K562 (cell line): ENCODE measurements around the gene STMP1. TPM values are rescaled to one million over a fixed set of nuclear protein-coding genes. Genes with fewer than 3 reads are reported as not detected.

ENCODE experiments used
- ATAC-seq: fragments of 200-7000 bp; cut with Tn5 transposase; 3 replicates; pipeline ENCODE4 v1.9.1; 2020; ENCODE audit warnings: moderate library complexity
- BruUV-seq: library from RNA; stranded (reverse); fragments of 400-500 nt; replicated peaks from 2 replicates; lab custom pipeline; 2021; lab: Mats Ljungman, UMichigan
- CTCF ChIA-PET: fragments of 300-600 bp; formaldehyde crosslinking; extraction: SDS; loops from one replicate; lab custom pipeline; 2021; ENCODE audit warnings: low intra/inter-chr PET ratio; lab: Yijun Ruan, JAX
- POLR2A ChIA-PET: fragments of 300-600, 350-650 bp; sonication (Branson Sonifier 250); formaldehyde crosslinking; extraction: SDS; loops from one replicate; lab custom pipeline; 2021; ENCODE audit warnings: antibody characterized with exemption, inconsistent platforms; lab: Yijun Ruan, JAX
- DNase-seq, 4 experiments: peaks; one replicate each; pipeline versions ENCODE4 v3.0.0 to v3.0.0-alpha.2; 2011 to 2018; ENCODE audit warnings: low spot score in 3 of 4, mixed read lengths in 3 of 4; ENCODE audit errors: extremely low read depth in 1 of 4
- FAIRE-seq: peaks from 2 replicates; lab custom pipeline; 2011; peaks lifted over from hg19 to GRCh38; lab: Jason Lieb, UNC
- H2AFZ ChIP-seq: 2 replicates; pipeline ENCODE4 v1.6.0; 2011; ENCODE audit warnings: low read depth, low read length, control low read depth, inconsistent platforms
- H3K27ac ChIP-seq: fragments of 200-600 bp; 3 replicates; pipeline ENCODE4 v1.8.0; 2011; ENCODE audit warnings: low read depth, mild to moderate bottlenecking, control low read depth, inconsistent platforms, low read length, moderate library complexity, mixed read lengths; ENCODE audit errors: extremely low read depth
- H3K27me3 ChIP-seq, 2 experiments: fragments of 300-600 bp in 1 of 2; 2 replicates in 1 of 2; 3 replicates in 1 of 2; pipeline versions ENCODE4 v1.6.0 to v1.8.0; 2011; ENCODE audit warnings: inconsistent platforms in 2 of 2, low read length in 2 of 2, mild to moderate bottlenecking in 1 of 2, mixed read lengths in 1 of 2, moderate library complexity in 1 of 2; ENCODE audit not compliant: control insufficient read depth in 2 of 2, insufficient read depth in 2 of 2
- H3K36me3 ChIP-seq: fragments of 300-600 bp; 3 replicates; pipeline ENCODE4 v1.8.0; 2011; ENCODE audit warnings: mild to moderate bottlenecking, low read length, inconsistent platforms; ENCODE audit not compliant: control insufficient read depth, insufficient read depth
- H3K4me1 ChIP-seq, 2 experiments: fragments of 200-600 bp in 1 of 2; replicated peaks in 1 of 2; 2 replicates in 1 of 2; 3 replicates in 1 of 2; pipeline versions ENCODE4 v1.5.1 to v1.8.0; 2011; ENCODE audit warnings: inconsistent platforms in 2 of 2, low read length in 2 of 2, mild to moderate bottlenecking in 1 of 2, mixed read lengths in 1 of 2, moderate library complexity in 1 of 2; ENCODE audit not compliant: control insufficient read depth in 2 of 2, insufficient read depth in 2 of 2
- H3K4me2 ChIP-seq: 2 replicates; pipeline ENCODE4 v1.6.1; 2011; ENCODE audit warnings: low read length, control low read depth, inconsistent platforms, mixed read lengths; ENCODE audit not compliant: insufficient read depth
- H3K4me3 ChIP-seq: fragments of 200-600 bp; sonication (generic), shearing (Covaris generic); 2 replicates; pipeline ENCODE4 v1.5.1; 2016; ENCODE audit warnings: control low read depth, inconsistent platforms
- H3K79me2 ChIP-seq: fragments of 200-600 bp; 3 replicates; pipeline ENCODE4 v1.8.0; 2011; ENCODE audit warnings: low read length, inconsistent platforms; ENCODE audit not compliant: control insufficient read depth, insufficient read depth
- H3K9ac ChIP-seq, 2 experiments: 2 replicates each; pipeline versions ENCODE4 v1.6.0 to v1.6.1; 2011; ENCODE audit warnings: low read depth in 2 of 2, low read length in 2 of 2, control low read depth in 1 of 2, inconsistent platforms in 1 of 2, mild to moderate bottlenecking in 1 of 2, mixed read lengths in 1 of 2; ENCODE audit not compliant: insufficient read depth in 1 of 2
- H3K9me1 ChIP-seq: one replicate; pipeline ENCODE4 v1.6.0; 2011; ENCODE audit warnings: inconsistent platforms, mild to moderate bottlenecking, low read length, moderate library complexity; ENCODE audit not compliant: control insufficient read depth, insufficient read depth
- H3K9me3 ChIP-seq: replicated peaks from 2 replicates; pipeline ENCODE4 v1.5.1; 2011; ENCODE audit warnings: low read depth, low read length, inconsistent platforms; ENCODE audit not compliant: control insufficient read depth, insufficient read depth
- H4K20me1 ChIP-seq: replicated peaks from 2 replicates; pipeline ENCODE4 v1.6.1; 2011; ENCODE audit warnings: low read length, inconsistent platforms, mixed read lengths; ENCODE audit not compliant: control insufficient read depth, insufficient read depth
- ADNP ChIP-seq: fragments of 200-800 bp; sonication (Bioruptor generic); IDR thresholded peaks from 2 replicates; pipeline ENCODE4 v1.6.1; 2016; ENCODE audit warnings: missing genetic modification characterization, missing compliant biosample characterization
- ARID1B ChIP-seq: fragments of 450-650 bp; IDR thresholded peaks from 2 replicates; pipeline ENCODE4 v1.6.1; 2016; ENCODE audit warnings: antibody characterized with exemption, mild to moderate bottlenecking, inconsistent platforms
- CBFA2T2 ChIP-seq: fragments of 450-650 bp; conservative IDR thresholded peaks from 2 replicates; pipeline ENCODE4 v1.6.1; 2017; ENCODE audit warnings: mild to moderate bottlenecking
- CREM ChIP-seq: IDR thresholded peaks from 2 replicates; pipeline ENCODE4 v1.6.1; 2014; ENCODE audit warnings: antibody characterized with exemption, low read depth
- DDX20 ChIP-seq: fragments of 450-650 bp; IDR thresholded peaks from 2 replicates; pipeline ENCODE4 v1.6.1; 2016; ENCODE audit warnings: missing genetic modification characterization, low read depth, mild to moderate bottlenecking, missing compliant biosample characterization, moderate library complexity
- EGR1 ChIP-seq: fragments of 450-650 bp; conservative IDR thresholded peaks from 2 replicates; pipeline ENCODE4 v1.6.1; 2017; ENCODE audit warnings: mild to moderate bottlenecking
- GMEB1 ChIP-seq: fragments of 250-450 bp; sonication (Bioruptor Pico); IDR thresholded peaks from 2 replicates; pipeline ENCODE4 v1.4.0; 2020; ENCODE audit warnings: mild to moderate bottlenecking
- HDAC8 ChIP-seq: fragments of 450-650 bp; IDR thresholded peaks from 2 replicates; pipeline ENCODE4 v1.6.1; 2016; ENCODE audit warnings: mild to moderate bottlenecking, missing genetic modification characterization, moderate library complexity, missing compliant biosample characterization
- HNRNPLL ChIP-seq: fragments of 200-400 bp; formaldehyde crosslinking; IDR thresholded peaks from 2 replicates; pipeline ENCODE4 v1.6.1; 2017; ENCODE audit warnings: low read length, low read depth, mild to moderate bottlenecking; ENCODE audit not compliant: poor library complexity, severe bottlenecking
- MECOM ChIP-seq: fragments of 250-450 bp; sonication (Bioruptor Pico); IDR thresholded peaks from 2 replicates; pipeline ENCODE4 v1.8.0; 2022; ENCODE audit warnings: inconsistent platforms
- RBM22 ChIP-seq: fragments of 200-400 bp; formaldehyde crosslinking; IDR thresholded peaks from 2 replicates; pipeline ENCODE4 v1.6.1; 2018; ENCODE audit warnings: low read length, low read depth; ENCODE audit not compliant: poor library complexity, severe bottlenecking
- SMARCE1 ChIP-seq: fragments of 450-650 bp; IDR thresholded peaks from 2 replicates; pipeline ENCODE4 v1.7.1; 2016; ENCODE audit warnings: mild to moderate bottlenecking
- TCF3 ChIP-seq: sonication (generic); formaldehyde crosslinking; IDR thresholded peaks from 2 replicates; pipeline ENCODE4 v1.4.0; 2020; ENCODE audit warnings: mild to moderate bottlenecking, missing genetic modification reagents
- TFAP4 ChIP-seq: sonication (generic); formaldehyde crosslinking; IDR thresholded peaks from 2 replicates; pipeline ENCODE4 v1.8.0; 2022; ENCODE audit warnings: missing genetic modification reagents, mild to moderate bottlenecking, moderate library complexity, borderline replicate concordance
- U2AF1 ChIP-seq: fragments of 200-400 bp; formaldehyde crosslinking; optimal IDR thresholded peaks from 2 replicates; pipeline ENCODE3; 2017; ENCODE audit warnings: mild to moderate bottlenecking, low read depth, low read length, moderate library complexity
- ZC3H11A ChIP-seq: IDR thresholded peaks from 2 replicates; pipeline ENCODE4 v1.6.1; 2012; ENCODE audit warnings: low read depth, low read length, improper control_type of control experiment
- ZC3H4 ChIP-seq: sonication (generic); formaldehyde crosslinking; IDR thresholded peaks from 2 replicates; pipeline ENCODE4 v1.9.0; 2021; ENCODE audit warnings: missing genetic modification reagents, borderline replicate concordance
- ZFP36 ChIP-seq: fragments of 150-350 bp; IDR thresholded peaks from 2 replicates; pipeline ENCODE4 v1.6.1; 2018; ENCODE audit warnings: low read length, low read depth; ENCODE audit not compliant: partially characterized antibody
- WGBS: fragments of 100-300 bp; shearing (Covaris generic); methylation state at CpG from one replicate; pipeline ENCODE4 v1.1.6; 2016; ENCODE audit warnings: low coverage, mixed read lengths; ENCODE audit not compliant: insufficient coverage; ENCODE audit errors: missing lambda C conversion rate; 5-methylcytosine and 5-hydroxymethylcytosine counted together
- in situ Hi-C: fragments of 300-500 bp; cut with MboI; formaldehyde crosslinking; loops from 4 replicates; pipeline ENCODE4 v1.15.0; 2018; ENCODE audit warnings: inconsistent platforms, mixed read lengths
- intact Hi-C: fragments of 100-400 bp; cut with micrococcal nuclease; formaldehyde crosslinking; loops from 2 replicates; pipeline ENCODE4 v1.14.2; 2022
- polyA plus RNA-seq, 8 experiments: library from polyadenylated mRNA; depleted of rRNA in 4 of 8; stranded (reverse) in 5 of 8; unstranded in 3 of 8; fragments of >200 nt; fragmentation: Nextera tagmentation in 2 of 8; fragmentation: Illumina TruSeq in 1 of 8; extraction: Ambion mirVana in 2 of 8; extraction: Trizol in 1 of 8; gene quantifications; 2 replicates each; pipeline versions ENCODE4 v1.2.1 to v1.2.3, GENCODE V29; 2011 to 2014; ENCODE audit warnings: inconsistent platforms in 1 of 8, missing spikeins in 1 of 8
- total RNA-seq, 7 experiments: library from RNA; depleted of rRNA in 6 of 7; stranded (reverse); fragments of >200 nt in 6 of 7; fragmentation: Illumina TruSeq in 2 of 7; extraction: Trizol in 2 of 7; gene quantifications; 2 replicates each; pipeline versions ENCODE4 v1.2.1 to v1.2.3, GENCODE V29; 2011 to 2021; ENCODE audit warnings: low replicate concordance in 1 of 7

STMP1 gene
- total and polyA plus RNA-seq, 9 of the 15 experiments (the other 6 are each of a cell fraction or from before 2014, with no cell fraction given): 10.6 to 249 (median 56.8) TPM

GRCh38 chr7:135650831-135651573 lies 11.3 kb upstream of the STMP1 start (continued):
- TF ChIP-seq RBM22 (no peak), ZFP36 (peak; percentile 38), HNRNPLL (peak; percentile 41)
- TF ChIP-seq, all 486 proteins: peak for 107

GRCh38 chr7:135653340-135654080 lies 8.8 kb upstream of the STMP1 start:
- H3K27me3 ChIP-seq: no peaks in the 10 kb centered on the region
- no peak overlapping the region for H3K4me3 ChIP-seq
- H3K4me2 ChIP-seq: no peak overlapping the region
- ATAC-seq (peak; percentile 47), FAIRE-seq (peak; percentile 62), DNase-seq (peak; percentile 38 to 48 (median 44))
- 71% methylated on average over 12 of the region's 12 CpGs for WGBS
- H3K36me3 ChIP-seq: peaks cover 14% of the 10 kb centered on the region; the same call in 2 of the 3 replicates
- no TSS peak for BruUV-seq
- in situ Hi-C loops (no loop called here), intact Hi-C loops (no loop called here)
- no peak overlapping the region for H2AFZ ChIP-seq
- H3K27ac ChIP-seq: no peak overlapping the region
- no peaks in the 10 kb centered on the region for H3K9me3 ChIP-seq
- H3K9ac ChIP-seq: peak overlapping the region in 1 of 2 experiments; percentile 46; a peak in 1 of 4 replicates
- peaks cover 6% of the 10 kb centered on the region; the same call in 1 of the 2 replicates for H4K20me1 ChIP-seq
- ChIA-PET POLR2A (interaction anchor here (0.9 to 1.2 kb wide), 3 partner anchors 9 to 10 kb away, joined by 3 to 5 read pairs (median 3); partner anchors contain the start of gene STMP1), CTCF (no interaction called here)
- H3K9me1 ChIP-seq: no peaks in the 10 kb centered on the region
- H3K79me2 ChIP-seq: no peaks in the 10 kb centered on the region
- peaks cover 12 to 14% of the 10 kb centered on the region in 2 experiments; a peak in 4 of 5 replicates for H3K4me1 ChIP-seq
- TF ChIP-seq EGR1: peak; percentile 84
- TF ChIP-seq SMARCE1: 0 out of 2 replicates have a peak, but pooled peaks have one; percentile 26
- no peak for TF ChIP-seq DDX20
- TF ChIP-seq GMEB1 (CRISPR knock-in tag): no peak
- no peak for TF ChIP-seq MECOM
- TF ChIP-seq TCF3 (CRISPR knock-in tag): peak; percentile 24; the same call in 1 of the 2 replicates
- TF ChIP-seq CREM: peak; percentile 33
- no peak for TF ChIP-seq U2AF1
- no peak for TF ChIP-seq HDAC8 (tag)
- TF ChIP-seq TFAP4 (CRISPR knock-in tag): peak; percentile 37; the same call in 1 of the 2 replicates
- no peak for TF ChIP-seq ADNP (tag)
- TF ChIP-seq ZC3H4 (CRISPR knock-in tag): no peak
- peak; percentile 43; the same call in 1 of the 2 replicates for TF ChIP-seq CBFA2T2
- TF ChIP-seq ZC3H11A: peak; percentile 90; the same call in 1 of the 2 replicates
- TF ChIP-seq ARID1B: peak; percentile 48; the same call in 1 of the 2 replicates
